Measurements from ENCODE around the gene DRGX.

The DRGX gene

DNA sequence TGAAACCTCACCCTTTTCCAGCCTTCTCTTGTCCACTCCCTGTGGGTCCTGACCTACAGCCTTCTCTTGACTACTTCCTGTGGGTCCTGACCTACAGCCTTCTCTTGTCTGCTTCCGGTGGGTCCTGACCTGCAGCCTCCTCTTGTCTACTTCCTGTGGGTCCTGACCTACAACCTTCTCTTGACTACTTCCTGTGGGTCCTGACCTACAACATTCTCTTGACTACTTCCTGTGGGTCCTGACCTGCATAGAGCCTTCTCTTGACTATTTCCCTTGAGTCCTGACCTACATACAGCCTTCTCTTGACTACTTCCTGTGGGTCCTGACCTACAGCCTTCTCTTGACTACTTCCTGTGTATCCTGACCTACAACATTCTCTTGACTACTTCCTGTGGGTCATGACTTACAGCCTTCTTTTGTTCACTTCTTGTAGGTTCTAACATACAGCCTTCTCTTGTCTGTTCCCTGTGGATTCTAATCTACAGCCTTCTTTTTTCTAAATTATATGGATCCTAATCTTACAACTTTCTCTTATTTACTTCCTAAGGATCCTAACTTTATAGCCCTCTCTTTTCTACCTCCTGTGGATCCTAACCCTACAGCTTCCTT, 60.4 kb downstream of the DRGX start:
- no peak overlapping the region for H3K4me3 ChIP-seq (ENCODE audit: low read depth, low read length)
- TF ChIP-seq, protein P1, sequence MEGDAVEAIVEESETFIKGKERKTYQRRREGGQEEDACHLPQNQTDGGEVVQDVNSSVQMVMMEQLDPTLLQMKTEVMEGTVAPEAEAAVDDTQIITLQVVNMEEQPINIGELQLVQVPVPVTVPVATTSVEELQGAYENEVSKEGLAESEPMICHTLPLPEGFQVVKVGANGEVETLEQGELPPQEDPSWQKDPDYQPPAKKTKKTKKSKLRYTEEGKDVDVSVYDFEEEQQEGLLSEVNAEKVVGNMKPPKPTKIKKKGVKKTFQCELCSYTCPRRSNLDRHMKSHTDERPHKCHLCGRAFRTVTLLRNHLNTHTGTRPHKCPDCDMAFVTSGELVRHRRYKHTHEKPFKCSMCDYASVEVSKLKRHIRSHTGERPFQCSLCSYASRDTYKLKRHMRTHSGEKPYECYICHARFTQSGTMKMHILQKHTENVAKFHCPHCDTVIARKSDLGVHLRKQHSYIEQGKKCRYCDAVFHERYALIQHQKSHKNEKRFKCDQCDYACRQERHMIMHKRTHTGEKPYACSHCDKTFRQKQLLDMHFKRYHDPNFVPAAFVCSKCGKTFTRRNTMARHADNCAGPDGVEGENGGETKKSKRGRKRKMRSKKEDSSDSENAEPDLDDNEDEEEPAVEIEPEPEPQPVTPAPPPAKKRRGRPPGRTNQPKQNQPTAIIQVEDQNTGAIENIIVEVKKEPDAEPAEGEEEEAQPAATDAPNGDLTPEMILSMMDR (IDR thresholded peaks at IDR 0.05; ENCODE audit: low read depth, low read length, missing control alignments): no peak
- in situ Hi-C loops (cut with HindIII; ENCODE audit: low pct_ligation_motif_present, low sequenced_read_pairs): no loop called here
- no peaks in the 10 kb centered on the region for H3K36me3 ChIP-seq (replicated peaks)
- no peak overlapping the region for H3K27ac ChIP-seq
- H3K27me3 ChIP-seq (replicated peaks): no peaks in the 10 kb centered on the region
- no peak for DNase-seq

DNA sequence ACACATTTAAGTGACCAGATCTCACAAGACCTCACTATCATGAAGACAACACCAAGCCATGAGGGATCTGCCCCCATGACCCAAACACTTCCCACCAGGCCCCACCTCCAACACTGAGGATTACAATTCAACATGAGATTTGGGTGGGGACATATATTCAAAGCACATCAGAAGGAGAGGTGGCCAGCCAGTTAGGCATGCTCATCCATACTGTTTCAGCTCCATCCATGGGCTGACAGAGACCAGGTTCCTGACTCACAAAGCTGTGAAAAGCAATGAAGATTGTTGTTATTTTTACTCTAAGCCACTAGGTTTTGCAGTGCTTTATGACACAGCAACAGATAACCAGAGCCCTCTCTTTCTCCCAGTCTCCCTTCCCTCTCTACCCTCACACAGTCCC, 60.9 kb downstream of the DRGX start:
- TF ChIP-seq, protein P1 (IDR thresholded peaks at IDR 0.05; ENCODE audit: low read depth, low read length, missing control alignments): no peak
- DNase-seq: no peak
- no peaks in the 10 kb centered on the region for H3K27me3 ChIP-seq (replicated peaks)
- H3K36me3 ChIP-seq (replicated peaks): no peaks in the 10 kb centered on the region
- no peak overlapping the region for H3K27ac ChIP-seq
- no peak overlapping the region for H3K4me3 ChIP-seq (ENCODE audit: low read depth, low read length)
- in situ Hi-C loops (cut with HindIII; ENCODE audit: low pct_ligation_motif_present, low sequenced_read_pairs): no loop called here

DNA sequence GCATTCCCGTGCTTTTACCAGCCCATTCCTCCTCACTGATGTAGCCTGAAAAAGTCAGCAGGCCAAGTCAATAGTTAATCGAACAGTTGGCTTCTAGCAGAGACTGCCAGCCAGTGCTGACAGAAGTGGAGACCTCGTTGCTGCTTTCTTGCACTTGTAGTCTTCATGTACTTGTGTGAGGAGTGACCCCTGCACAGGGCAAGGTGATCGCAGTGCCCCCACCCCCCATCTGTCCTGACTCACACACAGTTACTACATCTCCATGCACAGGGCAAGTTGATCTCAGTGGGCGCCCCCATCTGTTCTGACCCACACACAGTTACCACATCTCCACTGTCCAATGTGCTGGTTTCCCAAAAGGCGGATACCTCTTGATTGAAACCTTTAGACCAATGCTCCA, 62.7 kb downstream of the DRGX start:
- TF ChIP-seq, protein P1 (IDR thresholded peaks at IDR 0.05; ENCODE audit: low read depth, low read length, missing control alignments): no peak

DNA sequence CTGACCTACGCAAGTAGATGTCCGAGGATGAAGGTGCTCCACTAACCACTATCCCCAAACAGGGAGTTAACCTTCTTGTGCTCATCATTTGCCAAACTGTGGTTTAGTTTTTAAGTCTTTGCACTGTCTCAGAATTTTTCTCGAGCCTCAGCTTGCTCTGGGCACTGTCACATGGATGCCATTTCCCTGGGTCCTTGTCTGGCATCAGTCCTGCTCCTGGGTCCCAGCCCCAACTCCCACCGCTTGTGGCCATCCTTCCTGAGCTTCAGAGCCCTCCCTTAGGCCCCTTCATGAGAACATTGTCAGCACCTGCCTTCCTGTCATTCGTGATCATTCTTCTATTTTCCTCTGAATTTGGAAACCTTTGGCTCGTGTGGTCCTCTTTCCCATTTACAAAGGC, 63.1 kb downstream of the DRGX start:
- no peaks in the 10 kb centered on the region for H3K27me3 ChIP-seq (replicated peaks)
- no peaks in the 10 kb centered on the region for H3K36me3 ChIP-seq (replicated peaks)
- in situ Hi-C loops (cut with HindIII; ENCODE audit: low pct_ligation_motif_present, low sequenced_read_pairs): no loop called here

More for the DNA sequence above, 62.7 kb downstream of the DRGX start:
- no peaks in the 10 kb centered on the region for H3K27me3 ChIP-seq (replicated peaks)
- in situ Hi-C loops (cut with HindIII; ENCODE audit: low pct_ligation_motif_present, low sequenced_read_pairs): no loop called here
- H3K27ac ChIP-seq: no peak overlapping the region
- no peaks in the 10 kb centered on the region for H3K36me3 ChIP-seq (replicated peaks)
- no peak for DNase-seq
- no peak overlapping the region for H3K4me3 ChIP-seq (ENCODE audit: low read depth, low read length)

DNA sequence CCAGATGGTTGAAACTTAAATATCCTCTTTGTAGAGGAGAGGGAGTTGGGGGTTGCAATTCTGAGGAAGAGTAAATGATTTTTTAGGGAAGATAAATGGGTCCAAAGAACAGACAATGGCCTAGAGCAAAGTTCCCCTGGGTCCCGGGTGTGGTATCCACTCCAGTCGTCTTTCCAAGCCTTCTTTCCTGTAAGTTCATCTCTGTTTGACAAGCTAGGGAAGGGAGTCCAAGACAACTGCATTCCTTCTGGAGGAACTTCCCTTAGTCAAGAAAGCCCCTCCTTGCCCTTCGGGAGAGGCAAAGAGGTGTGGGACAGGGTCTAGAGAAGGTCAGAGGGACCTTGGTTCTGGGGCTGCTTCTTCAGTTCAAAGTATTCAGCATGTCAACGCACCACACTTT, 63.6 kb downstream of the DRGX start:
- no peak overlapping the region for H3K4me3 ChIP-seq (ENCODE audit: low read depth, low read length)
- TF ChIP-seq, protein P1 (IDR thresholded peaks at IDR 0.05; ENCODE audit: low read depth, low read length, missing control alignments): no peak
- no peak overlapping the region for H3K27ac ChIP-seq
- no peaks in the 10 kb centered on the region for H3K36me3 ChIP-seq (replicated peaks)
- in situ Hi-C loops (cut with HindIII; ENCODE audit: low pct_ligation_motif_present, low sequenced_read_pairs): no loop called here
- no peaks in the 10 kb centered on the region for H3K27me3 ChIP-seq (replicated peaks)
- DNase-seq: no peak

More for the DNA sequence above, 63.1 kb downstream of the DRGX start:
- H3K4me3 ChIP-seq (ENCODE audit: low read depth, low read length): no peak overlapping the region
- TF ChIP-seq, protein P1 (IDR thresholded peaks at IDR 0.05; ENCODE audit: low read depth, low read length, missing control alignments): no peak
- no peak for DNase-seq
- no peak overlapping the region for H3K27ac ChIP-seq

DNA sequence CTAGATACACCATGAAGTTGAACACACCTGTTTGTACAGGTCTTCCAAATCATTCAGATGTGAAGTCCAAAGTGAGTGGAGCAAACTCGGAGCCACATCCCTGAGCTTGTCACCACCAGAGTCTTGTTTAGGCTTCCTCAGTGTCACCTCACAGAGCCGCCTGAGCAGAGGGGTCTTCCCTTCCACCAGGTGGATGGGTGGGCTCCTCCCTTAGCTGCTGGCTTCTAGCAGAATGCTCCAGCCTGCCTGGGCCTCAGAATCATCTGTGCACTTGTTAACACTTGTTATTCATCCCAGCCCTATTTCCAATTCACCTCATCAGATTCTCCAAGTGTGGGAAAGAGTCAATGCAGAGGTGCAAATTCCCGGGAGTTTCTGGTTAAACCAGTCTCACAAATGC, 64.5 kb downstream of the DRGX start:
- Histone ChIP-seq H3K27ac (no peak overlapping the region), H3K36me3 (replicated peaks) (no peaks in the 10 kb centered on the region), H3K4me3 (ENCODE audit: low read depth, low read length) (no peak overlapping the region), H3K27me3 (replicated peaks) (no peaks in the 10 kb centered on the region)
- TF ChIP-seq, protein P1 (IDR thresholded peaks at IDR 0.05; ENCODE audit: low read depth, low read length, missing control alignments): no peak
- DNase-seq: no peak
- in situ Hi-C loops (cut with HindIII; ENCODE audit: low pct_ligation_motif_present, low sequenced_read_pairs): no loop called here

Measured in brain microvascular endothelial cell (primary cell).